NK-92 (cell line): ENCODE data around the gene SAP130.

Experiments
- DNase-seq: peaks from one replicate; lab custom pipeline; 2025; ENCODE audit not compliant: unreplicated experiment; lab: John Stamatoyannopoulos, UW

SAP130 gene

GRCh38 chr2:128026448-128027277 is 1.2 kb downstream of the SAP130 start:
- DNase-seq = no peak

- no peak for DNase-seq
These were observed 3.0 kb downstream of the SAP130 start for GRCh38 chr2:128024816-128025215.

GRCh38 chr2:128017561-128017960 is 10.3 kb downstream of the SAP130 start:
- DNase-seq = no peak

GRCh38 chr2:128016620-128017019 is 11.2 kb downstream of the SAP130 start:
- DNase-seq = no peak

- DNase-seq = no peak
These were observed 15.2 kb downstream of the SAP130 start for GRCh38 chr2:128012698-128013097.

GRCh38 chr2:128008074-128008672 is 19.7 kb downstream of the SAP130 start:
- DNase-seq = no peak

- no peak for DNase-seq
These were observed 23.4 kb downstream of the SAP130 start for GRCh38 chr2:128004509-128004908.

- DNase-seq = no peak
These were observed 24.4 kb downstream of the SAP130 start for GRCh38 chr2:128003463-128003862.

GRCh38 chr2:127996160-127996559 is 31.7 kb downstream of the SAP130 start:
- no peak for DNase-seq

GRCh38 chr2:127995725-127996124 is 32.1 kb downstream of the SAP130 start:
- DNase-seq = no peak

GRCh38 chr2:127993659-127994058 is 34.2 kb downstream of the SAP130 start:
- no peak for DNase-seq

GRCh38 chr2:127991742-127992141 is 36.1 kb downstream of the SAP130 start:
- DNase-seq = no peak

- DNase-seq = no peak
These were observed 41.2 kb downstream of the SAP130 start for GRCh38 chr2:127986548-127987079.

- no peak for DNase-seq
These were observed 42.1 kb downstream of the SAP130 start for GRCh38 chr2:127985735-127986134.

- no peak for DNase-seq
These were observed 42.7 kb downstream of the SAP130 start for GRCh38 chr2:127985026-127985734.

- no peak for DNase-seq
These were observed 43.3 kb downstream of the SAP130 start for GRCh38 chr2:127984551-127984950.

- no peak for DNase-seq
These were observed 58.4 kb downstream of the SAP130 start for GRCh38 chr2:127969446-127969845.

GRCh38 chr2:127968610-127969339 is 59.1 kb downstream of the SAP130 start:
- DNase-seq = no peak

- DNase-seq = no peak
These were observed 66.1 kb downstream of the SAP130 start for GRCh38 chr2:127961729-127962128.

- no peak for DNase-seq
These were observed 70.6 kb downstream of the SAP130 start for GRCh38 chr2:127957240-127957639.

GRCh38 chr2:127954857-127955256 is 73.0 kb downstream of the SAP130 start:
- no peak for DNase-seq
